Peyer's patch (tissue), 4 donors: Measurements from ENCODE around the gene BCL2L1. TPM values are rescaled to one million over a fixed set of nuclear protein-coding genes. Genes with fewer than 3 reads are reported as not detected.

ENCODE experiments used
- DNase-seq, 3 donors: peaks; one replicate each; pipeline ENCODE4 v3.0.0-alpha.2; 2017 to 2019
- H3K27ac ChIP-seq, 4 donors: fragments of 200-600 bp; sonication (generic); one replicate each; pipeline ENCODE4 v1.5.1; 2016 to 2019
- H3K27me3 ChIP-seq, 2 donors: fragments of 200-600 bp; sonication (generic); one replicate each; pipeline ENCODE4 v1.5.1; 2019
- H3K36me3 ChIP-seq, 3 donors: fragments of 200-600 bp; sonication (generic); one replicate each; pipeline ENCODE4 v1.5.1; 2016 to 2019
- H3K4me1 ChIP-seq, 4 donors: fragments of 200-600 bp; sonication (generic); one replicate each; pipeline ENCODE4 v1.5.1; 2016 to 2019
- H3K4me3 ChIP-seq, 4 donors: fragments of 200-600 bp; sonication (generic); 1 replicate in 3 of 4; 2 replicates in 1 of 4; pipeline ENCODE4 v1.5.1; 2016 to 2019; ENCODE audit warnings: mild to moderate bottlenecking in 1 of 4
- H3K9me3 ChIP-seq, 4 donors: fragments of 200-600 bp; sonication (generic); one replicate each; pipeline ENCODE4 v1.5.1; 2016 to 2019; ENCODE audit warnings: mild to moderate bottlenecking in 1 of 4
- POLR2A ChIP-seq, 2 donors: fragments of 450-650 bp; IDR thresholded peaks; one replicate each; pipeline ENCODE4 v1.5.1; 2017; ENCODE audit warnings: antibody characterized with exemption in 2 of 2, mild to moderate bottlenecking in 2 of 2, moderate library complexity in 2 of 2
- total RNA-seq, 4 donors: library from RNA; depleted of rRNA; stranded (reverse); fragments of >200 nt; gene quantifications; one replicate each; pipeline ENCODE4 v1.1.0, GENCODE V29; 2016
- TF ChIP-seq, protein P1 (sequence below), 6 experiments: fragments of 450-650 bp in 4 of 6; fragments of 200-600 bp in 2 of 6; sonication (generic) in 1 of 6; IDR thresholded peaks; one replicate each; pipeline ENCODE4 v1.5.1; 2017 to 2019; ENCODE audit warnings: antibody characterized with exemption in 6 of 6, mild to moderate bottlenecking in 3 of 6, moderate library complexity in 1 of 6

Gene BCL2L1
- total RNA-seq, 4 donors from 2014 or later = 85.0 to 185 (median 144) TPM

- peaks cover 0 to 73% (median 6%) of the 10 kb centered on the region in 4 donors for H3K4me1 ChIP-seq
- no peaks in the 10 kb centered on the region for H3K9me3 ChIP-seq
- no peaks in the 10 kb centered on the region for H3K27me3 ChIP-seq
- H3K27ac ChIP-seq = peak overlapping the region in 2 of 4 donors; percentile 84 to 92
- H3K4me3 ChIP-seq = no peak overlapping the region
- H3K36me3 ChIP-seq = peaks cover 0 to 35% (median 3%) of the 10 kb centered on the region in 3 donors
- TF ChIP-seq, protein P1, sequence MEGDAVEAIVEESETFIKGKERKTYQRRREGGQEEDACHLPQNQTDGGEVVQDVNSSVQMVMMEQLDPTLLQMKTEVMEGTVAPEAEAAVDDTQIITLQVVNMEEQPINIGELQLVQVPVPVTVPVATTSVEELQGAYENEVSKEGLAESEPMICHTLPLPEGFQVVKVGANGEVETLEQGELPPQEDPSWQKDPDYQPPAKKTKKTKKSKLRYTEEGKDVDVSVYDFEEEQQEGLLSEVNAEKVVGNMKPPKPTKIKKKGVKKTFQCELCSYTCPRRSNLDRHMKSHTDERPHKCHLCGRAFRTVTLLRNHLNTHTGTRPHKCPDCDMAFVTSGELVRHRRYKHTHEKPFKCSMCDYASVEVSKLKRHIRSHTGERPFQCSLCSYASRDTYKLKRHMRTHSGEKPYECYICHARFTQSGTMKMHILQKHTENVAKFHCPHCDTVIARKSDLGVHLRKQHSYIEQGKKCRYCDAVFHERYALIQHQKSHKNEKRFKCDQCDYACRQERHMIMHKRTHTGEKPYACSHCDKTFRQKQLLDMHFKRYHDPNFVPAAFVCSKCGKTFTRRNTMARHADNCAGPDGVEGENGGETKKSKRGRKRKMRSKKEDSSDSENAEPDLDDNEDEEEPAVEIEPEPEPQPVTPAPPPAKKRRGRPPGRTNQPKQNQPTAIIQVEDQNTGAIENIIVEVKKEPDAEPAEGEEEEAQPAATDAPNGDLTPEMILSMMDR (IDR thresholded peaks at IDR 0.05) = no peak
- TF ChIP-seq POLR2A (IDR thresholded peaks at IDR 0.05) = no peak
- DNase-seq = no peak
Observed at GRCh38 chr20:31706607-31707257, 15.9 kb downstream of the BCL2L1 start.

GRCh38 chr20:31705598-31706597, 16.8 kb downstream of the BCL2L1 start:
- peak in 1 of 3 donors; percentile 57 for DNase-seq
- Histone ChIP-seq H3K9me3 (no peaks in the 10 kb centered on the region), H3K27ac (peak overlapping the region in 3 of 4 donors; percentile 56 to 92 (median 84)), H3K4me1 (peaks cover 0 to 69% (median 4%) of the 10 kb centered on the region in 4 donors), H3K36me3 (peaks cover 0 to 35% (median 3%) of the 10 kb centered on the region in 3 donors), H3K27me3 (no peaks in the 10 kb centered on the region), H3K4me3 (no peak overlapping the region)
- TF ChIP-seq POLR2A (IDR thresholded peaks at IDR 0.05) = no peak
- TF ChIP-seq, protein P1 (IDR thresholded peaks at IDR 0.05) = no peak

DNA sequence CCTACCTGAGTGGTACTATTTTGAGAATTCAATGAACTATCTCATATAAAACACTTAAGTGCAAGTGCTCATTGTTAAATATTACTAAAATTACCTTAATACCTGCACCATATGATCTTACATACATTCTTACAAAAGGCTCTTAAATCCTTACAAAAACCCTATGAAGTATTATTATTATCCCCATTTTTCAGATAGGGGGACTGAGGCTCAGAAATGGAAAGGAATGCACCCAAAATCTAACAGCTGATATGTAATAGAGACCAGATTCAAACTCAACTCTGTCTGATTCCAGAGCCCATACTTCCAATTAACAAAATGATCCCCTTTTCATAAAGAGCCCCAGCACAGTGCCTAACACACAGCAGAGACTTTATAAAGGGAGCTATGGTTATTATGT, 17.5 kb downstream of the BCL2L1 start:
- peak overlapping the region in 3 of 4 donors; percentile 56 to 92 (median 84) for H3K27ac ChIP-seq
- no peaks in the 10 kb centered on the region for H3K27me3 ChIP-seq
- no peak overlapping the region for H3K4me3 ChIP-seq
- no peak for DNase-seq
- no peaks in the 10 kb centered on the region for H3K9me3 ChIP-seq
- peaks cover 0 to 29% (median 3%) of the 10 kb centered on the region in 3 donors for H3K36me3 ChIP-seq
- TF ChIP-seq, protein P1 (IDR thresholded peaks at IDR 0.05) = no peak
- no peak for TF ChIP-seq POLR2A (IDR thresholded peaks at IDR 0.05)
- peaks cover 0 to 65% (median 4%) of the 10 kb centered on the region in 4 donors for H3K4me1 ChIP-seq

DNA sequence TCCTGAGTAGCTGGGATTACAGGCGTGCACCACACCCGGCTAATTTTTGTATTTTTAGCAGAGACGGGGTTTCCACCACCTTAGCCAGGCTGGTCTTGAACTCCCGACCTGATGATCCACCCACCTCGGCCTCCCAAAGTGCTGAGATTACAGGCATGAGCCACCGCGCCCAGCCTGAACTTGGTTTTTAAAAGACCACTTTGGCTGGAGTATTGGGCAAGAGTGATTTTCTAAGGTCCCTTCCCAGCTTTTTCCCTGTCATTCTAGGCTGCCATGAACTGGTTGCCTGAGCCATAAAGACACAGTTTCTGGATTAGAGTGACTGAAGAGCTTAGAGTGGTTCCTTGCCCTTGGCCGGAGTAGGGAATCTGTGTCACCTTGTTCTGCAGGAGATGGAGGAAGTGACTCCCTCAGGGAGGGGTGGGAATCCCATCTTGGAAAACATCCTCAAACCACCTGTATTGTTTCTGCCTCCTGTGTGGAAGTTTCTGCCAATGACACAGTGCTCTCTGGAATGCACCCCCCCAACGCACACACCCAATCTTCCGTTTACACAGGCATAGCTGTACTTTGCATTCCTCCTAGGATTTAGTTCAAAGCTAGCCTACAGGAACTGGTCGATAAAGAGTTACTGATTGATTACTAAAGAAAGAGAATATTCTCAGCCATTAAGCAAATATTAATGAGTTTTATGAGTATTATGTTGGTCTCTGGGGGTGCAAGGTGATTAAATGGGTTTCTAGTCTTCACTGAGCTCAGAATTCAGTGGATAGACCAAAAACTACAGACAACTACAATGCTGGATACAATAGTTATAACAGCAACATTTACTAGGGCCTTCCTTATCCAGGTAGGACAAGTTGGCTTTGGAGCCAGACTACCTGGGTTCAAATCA, 18.2 kb downstream of the BCL2L1 start:
- TF ChIP-seq POLR2A (IDR thresholded peaks at IDR 0.05) = no peak
- TF ChIP-seq, protein P1 (IDR thresholded peaks at IDR 0.05) = no peak
- peak in 2 of 3 donors; percentile 78 to 85 for DNase-seq
- H3K4me3 ChIP-seq = no peak overlapping the region
- no peaks in the 10 kb centered on the region for H3K27me3 ChIP-seq
- peaks cover 0 to 64% (median 6%) of the 10 kb centered on the region in 4 donors for H3K4me1 ChIP-seq
- peak overlapping the region in 3 of 4 donors; percentile 56 to 92 (median 84) for H3K27ac ChIP-seq
- no peaks in the 10 kb centered on the region for H3K9me3 ChIP-seq
- peaks cover 0 to 24% (median 3%) of the 10 kb centered on the region in 3 donors for H3K36me3 ChIP-seq

DNA sequence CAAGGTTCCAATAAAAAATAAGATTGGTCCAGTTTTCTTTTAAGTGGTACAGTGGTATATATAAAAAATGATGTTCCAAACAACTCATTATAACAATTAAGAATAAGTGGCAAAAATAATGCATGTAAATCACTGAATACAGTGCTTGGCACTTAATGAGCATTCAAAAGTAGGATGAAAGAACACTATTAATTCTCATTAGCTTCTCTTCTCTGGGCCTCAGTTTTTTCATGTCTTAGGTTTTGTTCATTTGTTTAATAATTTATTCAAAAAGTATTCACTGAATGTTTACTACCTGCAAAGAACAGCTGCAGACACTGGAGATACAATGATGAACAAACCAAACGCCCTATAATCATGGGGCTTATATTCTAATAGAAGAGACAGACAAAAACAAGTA, 21.1 kb downstream of the BCL2L1 start:
- Histone ChIP-seq H3K27me3 (no peaks in the 10 kb centered on the region), H3K36me3 (peaks cover 0 to 20% (median 3%) of the 10 kb centered on the region in 3 donors), H3K4me1 (peaks cover 0 to 60% (median 18%) of the 10 kb centered on the region in 4 donors), H3K4me3 (no peak overlapping the region), H3K27ac (no peak overlapping the region), H3K9me3 (no peaks in the 10 kb centered on the region)
- DNase-seq = no peak
- TF ChIP-seq, protein P1 (IDR thresholded peaks at IDR 0.05) = no peak
